ENCODE measurements around the gene AKAP12.
"Not testable (repeated sequence)": the region's sequence is repeated elsewhere in the genome, so short reads cannot be mapped to it uniquely, and the experiment has no call there.

The AKAP12 gene

DNA sequence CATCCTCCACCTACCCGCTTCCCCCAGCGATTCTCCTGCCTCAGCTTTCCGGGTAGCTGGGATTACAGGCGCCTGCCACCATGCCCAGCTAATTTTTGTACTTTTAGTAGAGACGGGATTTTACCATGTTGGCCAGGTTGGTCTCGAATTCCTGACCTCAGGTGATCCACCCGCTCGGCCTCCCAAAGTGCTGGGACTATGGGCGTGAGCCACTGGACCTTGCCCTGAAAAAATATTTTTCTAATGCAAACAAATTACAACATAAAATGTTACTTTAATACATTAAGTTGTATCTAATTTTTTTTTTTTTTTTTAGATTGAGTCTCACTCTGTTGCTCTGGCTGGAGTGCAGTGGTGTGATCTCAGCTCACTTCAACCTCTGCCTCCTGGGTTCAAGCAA is 142.9 kb downstream of the AKAP12 start:
- not testable (repeated sequence) for DNase-seq (ENCODE audit: low read depth)

GRCh38 chr6:151384151-151384550 is 144.4 kb downstream of the AKAP12 start:
- DNase-seq (ENCODE audit: low read depth): no peak

DNA sequence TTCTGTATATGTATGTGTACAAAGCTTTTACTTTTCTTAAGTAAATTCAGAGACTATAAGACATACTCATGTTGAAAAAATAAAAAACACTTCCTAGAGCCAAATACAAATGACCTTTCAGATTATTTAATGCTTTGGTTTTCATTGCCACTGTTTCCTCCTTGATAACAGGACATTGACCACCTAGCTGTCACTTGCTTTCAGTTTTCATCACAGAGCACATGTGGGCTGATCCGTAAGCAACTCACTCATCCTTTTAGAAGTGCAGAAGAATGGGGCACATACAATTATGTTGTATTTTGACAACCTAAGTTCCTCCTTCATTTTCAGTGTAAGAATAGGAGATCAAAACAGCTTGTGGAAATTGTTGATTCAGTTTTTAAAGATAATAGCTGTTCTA is 145.4 kb downstream of the AKAP12 start:
- DNase-seq (ENCODE audit: low read depth): no peak

DNA sequence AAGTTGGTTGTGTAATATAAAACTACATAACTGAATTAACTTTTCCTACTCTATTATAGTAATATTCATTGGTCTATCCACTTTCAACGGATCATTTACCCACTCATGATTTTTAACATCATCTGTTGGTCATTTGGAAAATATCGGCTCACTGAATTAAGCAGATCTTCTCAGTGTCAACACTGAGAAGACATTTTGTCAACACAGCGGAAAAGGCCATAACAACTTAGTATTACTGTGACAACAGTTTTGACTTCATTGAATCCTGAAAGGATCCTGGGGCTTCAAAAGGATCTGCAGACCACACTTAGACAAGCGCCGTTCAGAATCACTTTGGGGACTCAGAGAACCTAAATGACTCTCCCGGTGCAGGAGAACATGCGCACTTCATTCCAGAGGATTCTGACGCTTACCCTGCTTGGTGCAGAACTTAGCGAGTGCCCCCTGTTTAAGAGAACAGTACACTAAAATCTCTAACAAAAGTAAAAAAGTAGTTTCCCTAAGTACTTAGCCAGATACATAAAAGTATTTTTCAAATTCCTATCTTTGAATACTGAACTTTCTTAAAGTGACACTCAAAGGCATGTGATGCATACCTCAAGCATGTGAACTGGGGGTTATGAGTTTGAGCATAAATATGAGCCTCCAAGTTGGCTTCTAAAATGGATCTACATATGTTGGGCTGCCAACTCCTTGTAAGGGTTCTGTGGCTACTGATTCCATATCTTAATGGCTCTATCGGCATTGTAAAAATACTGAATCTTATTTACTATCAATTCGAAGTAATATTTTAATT is 147.6 kb downstream of the AKAP12 start:
- DNase-seq (ENCODE audit: low read depth): no peak

- no peak for DNase-seq (ENCODE audit: low read depth)
These were observed 148.5 kb downstream of the AKAP12 start for GRCh38 chr6:151388236-151388635.

- DNase-seq (ENCODE audit: low read depth): no peak
These were observed 149.3 kb downstream of the AKAP12 start for GRCh38 chr6:151388997-151389617.

GRCh38 chr6:151389618-151390275 is 150.0 kb downstream of the AKAP12 start:
- DNase-seq (ENCODE audit: low read depth): peak; percentile 76

DNA sequence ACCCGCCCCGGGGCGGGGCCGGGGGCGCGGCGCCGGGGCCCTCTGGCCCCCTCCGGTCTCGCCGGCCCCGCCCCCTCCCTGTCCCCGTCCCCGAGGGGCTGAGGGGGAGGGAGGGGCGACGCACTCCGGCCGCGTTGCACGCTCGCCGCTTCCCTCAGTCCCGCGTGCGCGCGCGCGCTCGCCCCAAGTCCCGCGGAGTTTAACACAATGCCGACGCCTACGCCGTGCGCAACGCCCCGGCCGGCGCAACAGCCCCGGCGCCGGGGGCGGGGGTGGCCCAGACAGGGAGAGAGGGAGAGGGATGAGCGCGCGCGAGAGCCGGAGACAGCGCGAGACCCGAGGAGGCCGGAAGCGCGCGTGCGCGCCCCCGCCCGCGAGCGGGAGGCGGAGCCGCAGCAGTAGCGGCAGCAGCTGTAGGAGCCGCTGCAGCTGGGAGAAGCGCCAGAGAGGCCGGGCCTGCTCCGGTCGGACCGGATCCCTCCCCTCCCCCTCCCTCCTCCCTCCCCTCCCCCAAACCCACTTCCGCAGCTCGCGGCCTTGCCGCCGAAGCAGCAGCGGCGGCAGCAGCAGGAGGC is 150.6 kb downstream of the AKAP12 start:
- peak; percentile 98 for DNase-seq (ENCODE audit: low read depth)

DNA sequence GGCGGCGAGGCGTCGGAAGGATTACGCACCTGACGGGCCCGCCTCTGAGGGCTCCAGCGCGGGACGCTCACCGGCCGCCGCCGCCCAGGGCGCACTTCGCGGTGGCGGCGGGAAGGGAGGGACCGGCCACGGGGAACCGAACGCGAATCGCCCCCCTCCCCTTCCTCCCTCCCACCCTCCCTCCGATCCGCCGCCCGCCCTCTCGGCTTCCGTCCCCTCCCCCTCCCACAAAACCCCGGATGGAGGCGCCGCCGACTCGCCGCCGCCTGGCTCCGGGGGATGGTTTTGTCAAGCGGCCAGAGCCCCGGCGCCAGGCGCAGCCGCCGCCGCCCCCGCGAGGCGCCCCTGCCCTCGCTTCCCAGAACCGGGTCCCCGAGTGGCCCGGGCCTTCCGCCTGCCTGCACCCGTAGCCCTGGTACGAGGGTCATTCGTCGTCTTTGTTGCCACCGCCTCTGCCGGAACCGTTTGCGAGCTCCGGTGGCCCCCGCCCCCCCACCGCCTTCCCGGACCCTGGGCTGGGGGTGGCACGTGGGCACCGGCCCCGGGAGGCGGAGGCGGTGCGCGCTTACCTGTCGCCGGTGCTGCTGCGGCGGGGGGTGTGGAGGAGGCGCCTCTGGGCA is 151.2 kb downstream of the AKAP12 start:
- peak; percentile 38 for DNase-seq (ENCODE audit: low read depth)

DNA sequence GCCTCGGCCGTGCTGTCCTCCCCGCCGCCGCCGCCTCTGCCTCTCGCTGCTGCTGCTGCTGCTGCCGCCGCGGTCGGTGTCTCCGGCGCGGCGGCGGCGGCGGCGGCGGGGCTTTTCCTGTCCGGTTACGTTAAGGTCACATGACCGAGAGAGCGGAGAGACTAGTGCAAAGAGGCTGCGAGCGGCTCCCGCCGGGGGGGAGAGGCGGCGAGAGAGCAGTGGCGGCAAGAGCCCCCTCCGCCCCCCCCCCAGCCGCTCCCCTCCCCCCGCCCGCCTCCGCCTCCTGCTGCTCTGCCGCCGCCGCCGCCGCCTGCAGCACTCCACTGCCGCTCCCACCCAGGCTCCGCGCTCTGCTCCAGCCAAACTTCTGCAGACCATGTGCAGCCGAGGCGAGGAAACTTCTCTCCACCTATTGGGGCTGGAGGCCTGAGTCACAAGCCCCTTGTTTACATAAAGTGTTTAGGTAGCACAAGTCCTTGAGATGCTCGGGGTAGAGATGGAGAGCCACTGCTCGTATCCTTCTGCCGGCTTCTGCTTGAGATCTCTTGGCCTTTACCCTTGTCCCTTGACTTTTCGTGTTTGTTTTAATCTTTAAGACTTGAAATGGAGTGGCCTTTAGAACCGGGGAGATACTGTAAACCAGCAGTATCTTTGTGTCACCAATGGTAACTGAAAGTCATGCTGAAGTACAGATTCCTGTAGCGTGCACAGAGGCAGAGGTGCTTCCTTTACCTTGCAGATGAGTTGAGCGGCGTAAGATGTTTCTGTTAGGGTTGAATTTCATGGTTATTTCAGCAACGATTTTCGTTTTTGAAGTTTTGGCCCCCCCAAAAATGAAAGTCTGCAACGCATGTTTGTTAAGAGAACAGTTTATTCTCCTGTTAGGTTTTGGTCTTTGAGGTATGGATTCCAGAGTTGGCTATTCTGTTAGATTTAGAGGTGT is 152.0 kb downstream of the AKAP12 start, which contains the start of gene ZBTB2:
ZBTB2 (minus strand) TSS at position 89 of the 943 bp plus-strand sequence. CDS start 17,922 bp downstream, outside the sequence.
- DNase-seq (ENCODE audit: low read depth): peak; percentile 63

DNA sequence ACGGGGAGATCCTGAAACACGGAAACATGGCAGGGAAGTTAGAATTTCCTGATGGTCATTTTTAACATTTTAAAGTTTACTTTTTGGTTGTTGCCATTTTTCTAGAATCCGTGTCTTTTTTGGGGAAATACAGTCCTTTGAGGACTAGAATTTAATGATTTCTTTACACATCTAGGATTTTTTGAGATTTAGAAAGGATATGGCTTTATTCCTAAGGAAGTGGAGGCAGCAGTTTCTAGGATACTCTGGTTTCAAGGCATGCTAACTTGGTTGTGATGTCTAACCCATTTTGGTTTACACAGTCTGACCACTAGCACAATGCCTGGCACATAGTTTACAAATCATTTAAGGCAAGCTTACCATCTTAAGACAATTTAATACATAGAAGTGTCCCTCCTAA is 152.7 kb downstream of the AKAP12 start:
- no peak for DNase-seq (ENCODE audit: low read depth)

- DNase-seq (ENCODE audit: low read depth): no peak
These were observed 153.6 kb downstream of the AKAP12 start for GRCh38 chr6:151393410-151393809.

DNA sequence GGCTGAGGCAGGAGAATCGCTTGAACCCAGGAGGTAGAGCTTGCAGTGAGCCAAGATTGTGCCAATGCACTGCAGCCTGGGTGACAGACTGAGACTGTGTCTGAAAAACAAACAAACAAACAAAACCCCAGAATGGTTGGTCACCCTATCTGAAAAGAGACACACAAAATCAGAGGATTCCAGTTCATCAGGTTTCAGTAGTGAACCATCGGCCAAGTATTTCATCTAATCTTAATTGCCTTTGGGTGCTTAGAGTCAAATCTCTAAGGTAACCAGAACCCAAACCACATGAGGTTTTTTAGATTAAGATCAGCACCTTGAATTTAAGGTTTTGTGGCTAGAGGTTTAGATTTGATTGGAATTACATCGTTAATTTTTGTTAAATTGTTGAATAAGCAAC is 159.9 kb downstream of the AKAP12 start:
- no peak for DNase-seq (ENCODE audit: low read depth)

DNA sequence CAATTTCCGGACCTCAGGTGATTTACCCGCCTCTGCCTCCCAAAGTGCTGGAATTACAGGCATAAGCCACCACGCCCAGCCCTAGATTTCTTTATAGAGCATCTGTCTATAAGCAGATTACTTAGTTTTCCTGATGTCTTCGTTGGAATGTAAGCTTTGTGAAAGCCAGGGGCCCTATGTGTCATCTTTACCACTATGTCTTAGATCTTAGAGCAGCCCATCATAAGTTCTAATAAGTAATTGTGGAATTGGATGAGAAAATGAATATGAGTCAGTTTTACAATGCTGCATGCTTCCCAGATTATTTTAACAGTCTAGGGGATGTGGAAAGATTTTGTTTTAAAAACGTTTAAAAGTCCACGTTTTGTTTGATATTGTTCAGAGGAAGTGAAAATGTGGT is 160.7 kb downstream of the AKAP12 start:
- DNase-seq (ENCODE audit: low read depth): no peak

- DNase-seq (ENCODE audit: low read depth): no peak
These were observed 162.5 kb downstream of the AKAP12 start for GRCh38 chr6:151402228-151402627.

DNA sequence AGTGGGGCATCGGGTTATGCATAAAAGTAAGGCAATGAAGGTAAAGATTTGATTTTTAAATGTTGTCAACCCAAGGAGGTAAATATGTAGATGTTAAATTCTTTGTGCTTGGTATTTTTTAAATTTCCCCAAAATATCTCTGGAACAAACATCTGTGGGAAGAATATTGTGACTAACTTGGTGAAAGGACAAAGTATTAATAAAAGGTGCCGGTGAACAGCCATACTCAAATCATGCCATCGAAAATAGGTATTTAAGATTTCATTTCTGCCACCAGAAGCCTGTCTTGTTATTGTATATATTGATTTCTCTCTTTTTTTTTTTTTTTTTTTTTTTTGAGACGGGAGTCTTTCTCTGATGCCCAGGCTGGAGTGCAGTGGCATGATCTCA is 164.1 kb downstream of the AKAP12 start:
- DNase-seq (ENCODE audit: low read depth): no peak

All from fibroblast of the conjunctiva (primary cell).